Activated CD4-positive, alpha-beta memory T cell treated with anti-CD3 and anti-CD28 coated beads, Interleukin-2, amount 10 ng/mL, durations not matched to agents 7 days and 5 days (primary cell): Measurements from ENCODE around the gene ELMO3. TPM values are rescaled to one million over a fixed set of nuclear protein-coding genes. Genes with fewer than 3 reads are reported as not detected.

Source experiments
- CTCF ChIA-PET: fragments of 350-600 bp; sonication (Branson Sonifier 250); formaldehyde crosslinking; loops from one replicate; lab custom pipeline; 2021; ENCODE audit warnings: antibody characterized with exemption, inconsistent platforms; lab: Charles Lee
- POLR2A ChIA-PET: fragments of 350-600 bp; sonication (Branson Sonifier 250); formaldehyde crosslinking; loops from one replicate; lab custom pipeline; 2021; ENCODE audit warnings: antibody characterized with exemption; lab: Charles Lee
- DNase-seq: peaks from one replicate; pipeline ENCODE4 v3.0.0-alpha.2; 2020
- H3K27ac Mint-ChIP-seq: one replicate; pipeline ENCODE4 v1.8.0; 2021; ENCODE audit warnings: mild to moderate bottlenecking, mixed read lengths
- H3K27me3 Mint-ChIP-seq: one replicate; pipeline ENCODE4 v1.8.0; 2021; ENCODE audit warnings: mixed read lengths
- H3K36me3 Mint-ChIP-seq: one replicate; pipeline ENCODE4 v1.8.0; 2021; ENCODE audit warnings: low read depth, mixed read lengths
- H3K4me1 Mint-ChIP-seq: one replicate; pipeline ENCODE4 v1.8.0; 2021; ENCODE audit warnings: mixed read lengths
- H3K4me3 Mint-ChIP-seq: one replicate; pipeline ENCODE4 v1.8.0; 2021; ENCODE audit warnings: mild to moderate bottlenecking, mixed read lengths
- H3K9me3 Mint-ChIP-seq: one replicate; pipeline ENCODE4 v1.8.0; 2021; ENCODE audit warnings: mixed read lengths
- total RNA-seq, 2 experiments: library from RNA; stranded (reverse); gene quantifications; one replicate each; pipeline ENCODE4 v1.2.3, GENCODE V29; 2021

Gene ELMO3
- 1 to 10 TPM; 7.3 to 8.3 TPM for total RNA-seq

- POLR2A ChIA-PET, result interaction anchor here (1.7 kb wide), 1 partner anchor 42 kb away, joined by 5 read pairs; no protein-coding TSS in a partner anchor
- Mint-ChIP-seq H3K4me3 (no peak within 1 kb of the TSS), H3K9me3 (no peaks in the 10 kb centered on the region), H3K4me1 (peaks cover 26% of the 10 kb centered on the region), H3K27me3 (no peaks in the 10 kb centered on the region), H3K27ac (no peak within 1 kb of the TSS), H3K36me3 (peaks cover 54% of the 10 kb centered on the region)
- no peak for DNase-seq
- CTCF ChIA-PET, result interaction anchor here (0.9 to 1.7 kb wide), 4 partner anchors 12 to 45 kb away, joined by 3 to 7 read pairs (median 4); no protein-coding TSS in a partner anchor
Observed at GRCh38 chr16:67199011-67199807, at the start of gene ELMO3. Gene ELMO3 (plus strand): TSS chr16:67199131. CDS start chr16:67199327, 196 bp downstream.

GRCh38 chr16:67149276-67150046 lies 49.5 kb upstream of the ELMO3 start:
- DNase-seq, result no peak
- Mint-ChIP-seq H3K4me1 (peaks cover 35% of the 10 kb centered on the region), H3K27me3 (no peaks in the 10 kb centered on the region), H3K27ac (no peak overlapping the region), H3K4me3 (peak overlapping the region; percentile 43), H3K36me3 (peaks cover 44% of the 10 kb centered on the region), H3K9me3 (no peaks in the 10 kb centered on the region)
- POLR2A ChIA-PET, result interaction anchor here (0.7 to 1.1 kb wide), 5 partner anchors 8 to 136 kb away, joined by 3 to 4 read pairs (median 3); partner anchors contain the start of gene NOL3
- CTCF ChIA-PET, result interaction anchor here (0.9 to 2.3 kb wide), 2 partner anchors 11 to 195 kb away, joined by 3 to 11 read pairs; partner anchors contain the start of genes FBXL8 and TRADD

GRCh38 chr16:67150047-67150832 lies 48.7 kb upstream of the ELMO3 start:
- Mint-ChIP-seq H3K27me3 (no peaks in the 10 kb centered on the region), H3K36me3 (peaks cover 40% of the 10 kb centered on the region), H3K4me1 (peaks cover 37% of the 10 kb centered on the region), H3K9me3 (no peaks in the 10 kb centered on the region), H3K27ac (peak overlapping the region; percentile 71), H3K4me3 (peak overlapping the region; percentile 73)
- ChIA-PET POLR2A (interaction anchor here (0.6 to 2.9 kb wide), 15 partner anchors 7 to 234 kb away, joined by 3 to 25 read pairs (median 5); partner anchors contain the start of genes FBXL8 and TRADD), CTCF (interaction anchor here (0.9 to 6.1 kb wide), 8 partner anchors 9 to 190 kb away, joined by 3 to 152 read pairs (median 6); partner anchors contain the start of genes CES3, FBXL8 and TRADD)
- peak; percentile 60 for DNase-seq

- Mint-ChIP-seq H3K9me3 (no peaks in the 10 kb centered on the region), H3K4me1 (peaks cover 44% of the 10 kb centered on the region), H3K27me3 (no peaks in the 10 kb centered on the region), H3K4me3 (peak within 1 kb of the TSS; percentile 73), H3K27ac (peak within 1 kb of the TSS; percentile 71), H3K36me3 (peaks cover 40% of the 10 kb centered on the region)
- CTCF ChIA-PET, result interaction anchor here (0.6 to 6.1 kb wide), 15 partner anchors 9 to 203 kb away, joined by 3 to 152 read pairs (median 3); partner anchors contain the start of genes CES3, FBXL8, NOL3 and TRADD
- DNase-seq, result peak; percentile 69
- POLR2A ChIA-PET, result interaction anchor here (0.6 to 2.9 kb wide), 14 partner anchors 9 to 233 kb away, joined by 3 to 25 read pairs (median 5); partner anchors contain the start of genes E2F4, FBXL8 and TRADD
Observed at GRCh38 chr16:67150833-67151396, 48.0 kb upstream of the ELMO3 start, which contains the start of gene B3GNT9. Gene B3GNT9 (minus strand): TSS chr16:67150998. CDS start chr16:67150485, 513 bp downstream.

- Mint-ChIP-seq H3K4me3 (peak overlapping the region; percentile 73), H3K27me3 (no peaks in the 10 kb centered on the region), H3K4me1 (peaks cover 50% of the 10 kb centered on the region), H3K36me3 (peaks cover 45% of the 10 kb centered on the region), H3K9me3 (no peaks in the 10 kb centered on the region), H3K27ac (peak overlapping the region; percentile 71)
- ChIA-PET CTCF (interaction anchor here (0.6 to 6.1 kb wide), 18 partner anchors 8 to 395 kb away, joined by 3 to 152 read pairs (median 4); partner anchors contain the start of genes CES3, FBXL8, HSF4 and NAE1), POLR2A (interaction anchor here (0.8 to 2.9 kb wide), 12 partner anchors 8 to 167 kb away, joined by 3 to 25 read pairs (median 6); partner anchors contain the start of genes E2F4, FBXL8 and TRADD)
- no peak for DNase-seq
Observed at GRCh38 chr16:67151431-67152097, 47.4 kb upstream of the ELMO3 start.

DNA sequence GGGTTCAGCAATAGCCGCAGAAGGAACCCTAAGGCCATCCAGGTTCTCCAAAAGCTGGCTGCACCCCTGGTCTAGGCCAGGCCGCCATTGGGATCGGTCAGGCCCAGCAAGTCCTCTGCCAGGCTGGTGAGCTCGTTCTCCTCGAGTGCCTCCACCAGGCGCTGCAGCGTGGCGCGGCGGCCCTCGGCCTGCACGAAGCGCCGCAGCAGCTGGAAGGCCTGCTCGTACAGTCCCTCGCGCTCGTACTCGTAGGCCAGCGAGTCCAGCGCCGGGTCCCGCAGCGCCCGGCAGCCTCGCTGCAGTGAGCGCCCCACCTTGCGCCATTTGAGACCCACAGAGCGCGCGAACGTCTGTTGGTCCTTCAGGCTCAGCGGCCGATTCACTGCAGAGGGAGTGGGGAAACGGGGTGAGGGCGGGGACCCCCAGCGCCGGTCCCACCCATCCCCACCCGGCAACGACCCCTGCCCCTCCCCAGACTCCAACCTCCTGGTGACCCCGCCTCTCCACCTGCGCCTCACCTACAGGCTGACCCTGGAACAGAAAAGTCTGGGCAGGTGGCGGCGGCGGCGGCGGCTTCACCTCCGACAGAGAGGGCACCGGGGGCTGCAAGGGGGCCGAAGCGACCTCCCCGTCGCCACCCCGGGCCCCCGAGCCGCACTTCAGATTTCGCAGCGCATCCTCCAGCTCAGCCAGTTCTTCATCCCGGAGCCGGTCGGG lies 44.2 kb upstream of the ELMO3 start:
- ChIA-PET POLR2A (interaction anchor here (0.7 to 4.5 kb wide), 23 partner anchors 10 to 274 kb away, joined by 3 to 28 read pairs (median 3); partner anchors contain the start of genes CBFB, HSF4, NOL3 and PDP2), CTCF (interaction anchor here (0.6 to 6.1 kb wide), 60 partner anchors 7 to 280 kb away, joined by 3 to 152 read pairs (median 6); partner anchors contain the start of genes CBFB, CES3, ELMO3 and HSF4)
- H3K36me3 Mint-ChIP-seq, result peaks cover 49% of the 10 kb centered on the region
- peak overlapping the region; percentile 74 for H3K4me3 Mint-ChIP-seq
- DNase-seq, result no peak
- no peaks in the 10 kb centered on the region for H3K9me3 Mint-ChIP-seq
- no peak overlapping the region for H3K27ac Mint-ChIP-seq
- H3K4me1 Mint-ChIP-seq, result peaks cover 65% of the 10 kb centered on the region
- no peaks in the 10 kb centered on the region for H3K27me3 Mint-ChIP-seq

- Mint-ChIP-seq H3K4me3 (peak overlapping the region; percentile 74), H3K36me3 (peaks cover 52% of the 10 kb centered on the region), H3K4me1 (peaks cover 65% of the 10 kb centered on the region), H3K27ac (no peak overlapping the region), H3K9me3 (no peaks in the 10 kb centered on the region), H3K27me3 (no peaks in the 10 kb centered on the region)
- ChIA-PET CTCF (interaction anchor here (0.6 to 6.1 kb wide), 60 partner anchors 8 to 281 kb away, joined by 3 to 152 read pairs (median 6); partner anchors contain the start of genes CBFB, CES3, ELMO3 and HSF4), POLR2A (interaction anchor here (0.7 to 4.5 kb wide), 22 partner anchors 9 to 275 kb away, joined by 3 to 28 read pairs (median 3); partner anchors contain the start of genes CBFB, HSF4, NOL3 and PDP2)
- DNase-seq, result peak; percentile 85
Observed at GRCh38 chr16:67155295-67156142, 43.4 kb upstream of the ELMO3 start.

GRCh38 chr16:67156143-67156844 lies 42.6 kb upstream of the ELMO3 start:
- Mint-ChIP-seq H3K4me1 (peaks cover 64% of the 10 kb centered on the region), H3K27ac (peak overlapping the region; percentile 98), H3K36me3 (peaks cover 59% of the 10 kb centered on the region), H3K9me3 (no peaks in the 10 kb centered on the region), H3K4me3 (peak overlapping the region; percentile 24), H3K27me3 (no peaks in the 10 kb centered on the region)
- no peak for DNase-seq
- ChIA-PET CTCF (interaction anchor here (0.8 to 6.1 kb wide), 17 partner anchors 8 to 203 kb away, joined by 3 to 152 read pairs (median 20); partner anchors contain the start of gene HSF4), POLR2A (interaction anchor here (1.1 to 12.7 kb wide), 8 partner anchors 14 to 172 kb away, joined by 4 to 204 read pairs (median 7); partner anchors contain the start of gene NOL3)
